Loucy (cell line): ENCODE measurements around the gene JARID2.

Source experiments
- EZH2phosphoT487 ChIP-seq: fragments of 200-600 bp; IDR thresholded peaks from 2 replicates; pipeline ENCODE4 v1.6.1; 2018; ENCODE audit warnings: antibody characterized with exemption, mild to moderate bottlenecking, moderate library complexity, borderline replicate concordance
- TF ChIP-seq, protein P1 (sequence below): fragments of 200-600 bp; sonication (generic); conservative IDR thresholded peaks from 2 replicates; pipeline ENCODE4 v1.5.1; 2014; ENCODE audit warnings: mild to moderate bottlenecking, antibody characterized with exemption, low read length

DNA sequence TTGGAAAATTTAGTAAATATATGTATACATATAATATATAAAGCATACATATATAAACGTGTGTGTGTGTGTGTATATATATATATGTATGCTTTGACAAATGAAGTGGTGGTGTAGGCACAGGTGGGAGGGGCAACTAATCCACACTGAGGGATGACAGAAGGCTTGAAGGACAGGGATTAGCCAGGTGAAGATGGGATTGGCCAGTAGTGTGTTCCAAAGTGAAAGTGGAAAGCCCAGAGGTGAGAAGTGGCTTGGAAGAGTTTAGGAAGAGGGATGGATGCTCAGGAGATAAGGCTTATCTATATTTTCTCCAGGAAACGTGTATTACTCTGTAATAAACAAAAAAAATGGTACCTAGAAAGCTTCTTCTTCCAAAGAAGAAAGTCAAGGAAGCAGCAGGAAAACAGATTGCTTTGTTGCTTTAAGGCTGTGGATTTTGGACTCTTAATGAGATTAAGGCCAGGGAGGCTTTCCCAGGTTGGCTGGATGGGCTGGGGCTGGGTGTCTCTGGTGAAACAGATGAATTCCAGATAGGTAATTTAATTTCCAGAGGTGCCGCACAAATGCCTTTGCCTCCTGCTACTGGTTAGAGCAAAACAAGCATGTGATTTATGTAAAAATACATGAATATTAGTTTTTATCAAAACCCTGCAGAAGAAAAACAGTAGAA, 63.9 kb downstream of the JARID2 start:
- TF ChIP-seq, protein P1, sequence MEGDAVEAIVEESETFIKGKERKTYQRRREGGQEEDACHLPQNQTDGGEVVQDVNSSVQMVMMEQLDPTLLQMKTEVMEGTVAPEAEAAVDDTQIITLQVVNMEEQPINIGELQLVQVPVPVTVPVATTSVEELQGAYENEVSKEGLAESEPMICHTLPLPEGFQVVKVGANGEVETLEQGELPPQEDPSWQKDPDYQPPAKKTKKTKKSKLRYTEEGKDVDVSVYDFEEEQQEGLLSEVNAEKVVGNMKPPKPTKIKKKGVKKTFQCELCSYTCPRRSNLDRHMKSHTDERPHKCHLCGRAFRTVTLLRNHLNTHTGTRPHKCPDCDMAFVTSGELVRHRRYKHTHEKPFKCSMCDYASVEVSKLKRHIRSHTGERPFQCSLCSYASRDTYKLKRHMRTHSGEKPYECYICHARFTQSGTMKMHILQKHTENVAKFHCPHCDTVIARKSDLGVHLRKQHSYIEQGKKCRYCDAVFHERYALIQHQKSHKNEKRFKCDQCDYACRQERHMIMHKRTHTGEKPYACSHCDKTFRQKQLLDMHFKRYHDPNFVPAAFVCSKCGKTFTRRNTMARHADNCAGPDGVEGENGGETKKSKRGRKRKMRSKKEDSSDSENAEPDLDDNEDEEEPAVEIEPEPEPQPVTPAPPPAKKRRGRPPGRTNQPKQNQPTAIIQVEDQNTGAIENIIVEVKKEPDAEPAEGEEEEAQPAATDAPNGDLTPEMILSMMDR = no peak
- TF ChIP-seq EZH2phosphoT487 = no peak
